Spleen (tissue), 11 donors: ENCODE measurements around the gene IL1R2. TPM values are rescaled to one million over a fixed set of nuclear protein-coding genes. Genes with fewer than 3 reads are reported as not detected.
A peak's percentile ranks its signal among the peaks of the same experiment; 100 is the strongest.

ENCODE experiments used
- DNase-seq: peaks from one replicate; pipeline ENCODE4 v3.0.0-alpha.2; 2020
- H3K27ac ChIP-seq, 8 donors: fragments of 200-600 bp; sonication (generic) in 7 of 8; 1 replicate in 4 of 8; 2 replicates in 4 of 8; pipeline versions ENCODE4 v1.5.0 to v1.8.0; 2016 to 2021; ENCODE audit warnings: inconsistent platforms in 4 of 8, mild to moderate bottlenecking in 4 of 8, moderate library complexity in 1 of 8
- H3K27me3 ChIP-seq, 7 donors: fragments of 200-600 bp; sonication (generic) in 6 of 7; replicated peaks in 1 of 7; 1 replicate in 4 of 7; 2 replicates in 3 of 7; pipeline versions ENCODE4 v1.5.0 to v1.8.0; 2016 to 2021; ENCODE audit warnings: inconsistent platforms in 3 of 7, mild to moderate bottlenecking in 1 of 7
- H3K36me3 ChIP-seq, 6 donors: fragments of 200-600 bp; sonication (generic) in 5 of 6; 1 replicate in 4 of 6; 2 replicates in 2 of 6; pipeline versions ENCODE4 v1.5.0 to v1.8.0; 2016 to 2021; ENCODE audit warnings: inconsistent platforms in 2 of 6
- H3K4me1 ChIP-seq, 6 donors: fragments of 200-600 bp; sonication (generic) in 5 of 6; 1 replicate in 3 of 6; 2 replicates in 3 of 6; pipeline versions ENCODE4 v1.5.0 to v1.8.0; 2016 to 2021; ENCODE audit warnings: inconsistent platforms in 3 of 6
- H3K4me3 ChIP-seq, 8 donors: fragments of 200-600 bp; sonication (generic) in 7 of 8; 1 replicate in 4 of 8; 2 replicates in 4 of 8; pipeline versions ENCODE4 v1.5.0 to v1.8.0; 2016 to 2021; ENCODE audit warnings: inconsistent platforms in 4 of 8, mild to moderate bottlenecking in 4 of 8, moderate library complexity in 2 of 8
- H3K9me3 ChIP-seq, 8 donors: fragments of 200-600 bp; sonication (generic) in 7 of 8; 1 replicate in 4 of 8; 2 replicates in 4 of 8; pipeline versions ENCODE4 v1.5.0 to v1.8.0; 2016 to 2021; ENCODE audit warnings: inconsistent platforms in 4 of 8
- CTCF ChIP-seq, 11 experiments: fragments of 200-600 bp in 7 of 11; fragments of 450-650 bp in 4 of 11; sonication (generic) in 4 of 11; IDR thresholded peaks in 8 of 11; conservative IDR thresholded peaks in 3 of 11; 1 replicate in 7 of 11; 2 replicates in 4 of 11; pipeline versions ENCODE4 v1.4.0 to v1.8.0; 2016 to 2021; ENCODE audit warnings: antibody characterized with exemption in 11 of 11, inconsistent platforms in 4 of 11, mild to moderate bottlenecking in 1 of 11
- POLR2A ChIP-seq, 3 donors: fragments of 450-650 bp; IDR thresholded peaks; one replicate each; pipeline ENCODE4 v1.5.1; 2017; ENCODE audit warnings: antibody characterized with exemption in 3 of 3, mild to moderate bottlenecking in 1 of 3
- POLR2AphosphoS5 ChIP-seq, 3 donors: sonication (generic); formaldehyde crosslinking; IDR thresholded peaks; one replicate each; pipeline ENCODE4 v1.5.1; 2017; ENCODE audit warnings: antibody characterized with exemption in 3 of 3
- WGBS, 5 donors: extraction: QIAGEN DNeasy Blood & Tissue Kit in 3 of 5; methylation state at CpG; one replicate each; pipeline versions ENCODE4 v1.1.5 to v1.1.7; 2013 to 2018; 5-methylcytosine and 5-hydroxymethylcytosine counted together
- intact Hi-C: fragments of 100-400 bp; cut with DNase I; formaldehyde crosslinking; loops from one replicate; pipeline ENCODE4 v1.15.0; 2023; ENCODE audit warnings: low total_unique reads
- polyA plus RNA-seq, 3 donors: library from polyadenylated mRNA; stranded (reverse); fragments of 200-250 nt; gene quantifications; one replicate each; pipeline ENCODE4 v1.2.1, GENCODE V29; 2013
- total RNA-seq, 7 donors: library from RNA; depleted of rRNA in 3 of 7; stranded (reverse); fragments of >200 nt in 3 of 7; fragmentation: NEBNext Ultra II Directional in 4 of 7; extraction: Animal tissue kit (Norgen Biotek cat#: 25700) in 4 of 7; gene quantifications; one replicate each; pipeline versions ENCODE4 v1.1.0 to v1.2.1, GENCODE V29; 2016 to 2021
- donor health status: healthy with polysubstance abuse.
- donor health status: DM: no; HTN: no; CAD: no; lungs with moderate emphysema.
- donor health status: DM: no; HTN: no; CAD: no.
- donor health status: Bipolar disorder and iron deficiency.
- donor health status: healthy.
- donor health status: DM: no; HTN: no; CAD: no.
- donor health status: DM: yes; HTN: yes; CAD: no.

Gene IL1R2
- total and polyA plus RNA-seq, 10 donors: 20.1 to 607 (median 116) TPM

GRCh38 chr2:102022884-102023539, 31.3 kb downstream of the IL1R2 start:
- Histone ChIP-seq H3K36me3 (peaks cover 0 to 100% (median 0%) of the 10 kb centered on the region in 6 donors), H3K4me3 (no peak overlapping the region), H3K4me1 (peaks cover 5 to 87% (median 31%) of the 10 kb centered on the region in 6 donors), H3K27me3 (peaks cover 0 to 9% (median 0%) of the 10 kb centered on the region in 7 donors), H3K9me3 (no peaks in the 10 kb centered on the region), H3K27ac (peak overlapping the region in 3 of 8 donors; percentile 59 to 76 (median 73))
- WGBS, 5 donors: 87 to 97% (median 94%) methylated on average over 4 of the region's 4 CpGs
- intact Hi-C loops: loop anchor here (5.0 kb wide), 1 partner anchor 219 kb away; no protein-coding TSS in a partner anchor
- DNase-seq: no peak
- TF ChIP-seq CTCF (IDR thresholded peaks at IDR 0.05 in 8 of 11, conservative IDR thresholded peaks at IDR 0.05 in 3 of 11): no peak
- TF ChIP-seq POLR2A (IDR thresholded peaks at IDR 0.05): no peak
- no peak for TF ChIP-seq POLR2AphosphoS5 (IDR thresholded peaks at IDR 0.05)

GRCh38 chr2:102024410-102024809, 32.6 kb downstream of the IL1R2 start:
- Histone ChIP-seq H3K36me3 (peaks cover 0 to 100% (median 0%) of the 10 kb centered on the region in 6 donors), H3K27me3 (peaks cover 0 to 9% (median 0%) of the 10 kb centered on the region in 7 donors), H3K4me3 (no peak overlapping the region), H3K27ac (peak overlapping the region in 3 of 8 donors; percentile 54 to 76 (median 64)), H3K4me1 (peaks cover 5 to 80% (median 31%) of the 10 kb centered on the region in 6 donors), H3K9me3 (no peaks in the 10 kb centered on the region)
- DNase-seq: no peak
- WGBS, 5 donors: 87 to 96% (median 93%) methylated on average over 12 of the region's 12 CpGs
- intact Hi-C loops: loop anchor here (5.0 kb wide), 1 partner anchor 218 kb away; no protein-coding TSS in a partner anchor
- TF ChIP-seq POLR2A (IDR thresholded peaks at IDR 0.05) (no peak), POLR2AphosphoS5 (IDR thresholded peaks at IDR 0.05) (peak; percentile 36 to 79 (median 60))

GRCh38 chr2:102025016-102025501, 33.3 kb downstream of the IL1R2 start:
- Histone ChIP-seq H3K4me1 (peaks cover 5 to 73% (median 30%) of the 10 kb centered on the region in 6 donors), H3K9me3 (no peaks in the 10 kb centered on the region), H3K27me3 (peaks cover 0 to 9% (median 0%) of the 10 kb centered on the region in 7 donors), H3K4me3 (no peak overlapping the region), H3K27ac (peak overlapping the region in 6 of 8 donors; percentile 15 to 76 (median 59)), H3K36me3 (peaks cover 0 to 100% (median 0%) of the 10 kb centered on the region in 6 donors)
- TF ChIP-seq POLR2AphosphoS5 (IDR thresholded peaks at IDR 0.05) (no peak), POLR2A (IDR thresholded peaks at IDR 0.05) (no peak), CTCF (IDR thresholded peaks at IDR 0.05 in 8 of 11, conservative IDR thresholded peaks at IDR 0.05 in 3 of 11) (no peak)
- 56 to 73% (median 65%) methylated on average over 1 of the region's 1 CpG for WGBS, 5 donors
- intact Hi-C loops: no loop called here
- no peak for DNase-seq

- no peak overlapping the region for H3K4me3 ChIP-seq
- WGBS, 5 donors: 72 to 79% (median 75%) methylated on average over 6 of the region's 6 CpGs
- peaks cover 0 to 100% (median 0%) of the 10 kb centered on the region in 6 donors for H3K36me3 ChIP-seq
- TF ChIP-seq POLR2A (IDR thresholded peaks at IDR 0.05) (no peak), POLR2AphosphoS5 (IDR thresholded peaks at IDR 0.05) (peak in 1 of 3 donors; percentile 43)
- H3K27ac ChIP-seq: peak overlapping the region in 6 of 8 donors; percentile 15 to 76 (median 59)
- peaks cover 0 to 9% (median 0%) of the 10 kb centered on the region in 7 donors for H3K27me3 ChIP-seq
- peaks cover 5 to 68% (median 24%) of the 10 kb centered on the region in 6 donors for H3K4me1 ChIP-seq
- H3K9me3 ChIP-seq: no peaks in the 10 kb centered on the region
- intact Hi-C loops: no loop called here
- no peak for DNase-seq
These were observed 34.0 kb downstream of the IL1R2 start for GRCh38 chr2:102025583-102026267.
